Neural progenitor cell (in vitro differentiated cells): Measurements from ENCODE around the gene PRRC2B. TPM values are rescaled to one million over a fixed set of nuclear protein-coding genes. Genes with fewer than 3 reads are reported as not detected.
A peak's percentile ranks its signal among the peaks of the same experiment; 100 is the strongest.
"Not testable (repeated sequence)": the region's sequence is repeated elsewhere in the genome, so short reads cannot be mapped to it uniquely, and the experiment has no call there.

ENCODE experiments used
- DNase-seq: peaks from one replicate; pipeline ENCODE4 v3.0.0-alpha.2; 2016; ENCODE audit warnings: low spot score
- H2AFZ ChIP-seq: fragments of 200-600 bp; sonication (generic); replicated peaks from 2 replicates; pipeline ENCODE4 v1.6.1; 2016; ENCODE audit warnings: antibody characterized with exemption
- H3F3A ChIP-seq: fragments of 200-600 bp; sonication (generic); 2 replicates; pipeline ENCODE4 v1.6.1; 2016; ENCODE audit warnings: antibody characterized with exemption, low read depth
- H3K27ac ChIP-seq: fragments of 200-600 bp; sonication (generic); 2 replicates; pipeline ENCODE4 v1.5.1; 2016; ENCODE audit warnings: mild to moderate bottlenecking
- H3K27me3 ChIP-seq: fragments of 200-600 bp; sonication (generic); 2 replicates; pipeline ENCODE4 v1.6.1; 2016; ENCODE audit warnings: mild to moderate bottlenecking, moderate library complexity
- H3K36me3 ChIP-seq: fragments of 200-600 bp; sonication (generic); 2 replicates; pipeline ENCODE4 v1.5.1; 2016
- H3K4me1 ChIP-seq: fragments of 200-600 bp; sonication (generic); 2 replicates; pipeline ENCODE4 v1.6.1; 2016; ENCODE audit warnings: mixed run types
- H3K4me2 ChIP-seq: fragments of 200-600 bp; sonication (generic); 2 replicates; pipeline ENCODE4 v1.6.1; 2016
- H3K4me3 ChIP-seq: fragments of 200-600 bp; sonication (generic); 2 replicates; pipeline ENCODE4 v1.5.1; 2016
- H3K79me2 ChIP-seq: fragments of 200-600 bp; sonication (generic); 2 replicates; pipeline ENCODE4 v1.6.1; 2016; ENCODE audit warnings: low read depth
- H3K9ac ChIP-seq: fragments of 200-600 bp; sonication (generic); 2 replicates; pipeline ENCODE4 v1.6.1; 2016
- H3K9me3 ChIP-seq: fragments of 200-600 bp; sonication (generic); 2 replicates; pipeline ENCODE4 v1.5.1; 2016; ENCODE audit warnings: low read depth
- H4K20me1 ChIP-seq: fragments of 200-600 bp; sonication (generic); 2 replicates; pipeline ENCODE4 v1.6.1; 2016; ENCODE audit warnings: low read depth
- H3K27ac Mint-ChIP-seq: 3 replicates; pipeline ENCODE4 v1.8.0; 2021; ENCODE audit warnings: mixed read lengths
- H3K27me3 Mint-ChIP-seq: 2 replicates; pipeline ENCODE4 v1.8.0; 2022; ENCODE audit warnings: low read depth, mild to moderate bottlenecking, inconsistent platforms, moderate library complexity, mixed read lengths; ENCODE audit not compliant: insufficient read depth
- H3K36me3 Mint-ChIP-seq: 3 replicates; pipeline ENCODE4 v1.8.0; 2021; ENCODE audit warnings: mixed read lengths
- H3K4me1 Mint-ChIP-seq: 3 replicates; pipeline ENCODE4 v1.8.0; 2021; ENCODE audit warnings: mixed read lengths
- H3K4me3 Mint-ChIP-seq: 3 replicates; pipeline ENCODE4 v1.8.0; 2021; ENCODE audit warnings: mild to moderate bottlenecking, moderate library complexity, mixed read lengths
- H3K9me3 Mint-ChIP-seq: 3 replicates; pipeline ENCODE4 v1.8.0; 2020; ENCODE audit warnings: mixed read lengths
- EZH2 ChIP-seq: fragments of 200-600 bp; sonication (generic); IDR thresholded peaks from 2 replicates; pipeline ENCODE4 v1.6.1; 2017; ENCODE audit warnings: antibody characterized with exemption, mild to moderate bottlenecking, moderate library complexity
- EZH2phosphoT487 ChIP-seq: fragments of 200-600 bp; sonication (generic); IDR thresholded peaks from 2 replicates; pipeline ENCODE4 v1.6.1; 2017; ENCODE audit warnings: antibody characterized with exemption
- total RNA-seq: library from RNA; depleted of rRNA; stranded (reverse); fragments of >200 nt; gene quantifications from 2 replicates; pipeline ENCODE4 v1.2.3, GENCODE V29; 2015; ENCODE audit warnings: low replicate concordance
- TF ChIP-seq, protein P1 (sequence below): fragments of 200-600 bp; sonication (generic); IDR thresholded peaks from 2 replicates; pipeline ENCODE4 v1.5.1; 2017; ENCODE audit warnings: antibody characterized with exemption, mild to moderate bottlenecking

PRRC2B gene
- total RNA-seq: 139 and 148 TPM in 2 replicates

DNA sequence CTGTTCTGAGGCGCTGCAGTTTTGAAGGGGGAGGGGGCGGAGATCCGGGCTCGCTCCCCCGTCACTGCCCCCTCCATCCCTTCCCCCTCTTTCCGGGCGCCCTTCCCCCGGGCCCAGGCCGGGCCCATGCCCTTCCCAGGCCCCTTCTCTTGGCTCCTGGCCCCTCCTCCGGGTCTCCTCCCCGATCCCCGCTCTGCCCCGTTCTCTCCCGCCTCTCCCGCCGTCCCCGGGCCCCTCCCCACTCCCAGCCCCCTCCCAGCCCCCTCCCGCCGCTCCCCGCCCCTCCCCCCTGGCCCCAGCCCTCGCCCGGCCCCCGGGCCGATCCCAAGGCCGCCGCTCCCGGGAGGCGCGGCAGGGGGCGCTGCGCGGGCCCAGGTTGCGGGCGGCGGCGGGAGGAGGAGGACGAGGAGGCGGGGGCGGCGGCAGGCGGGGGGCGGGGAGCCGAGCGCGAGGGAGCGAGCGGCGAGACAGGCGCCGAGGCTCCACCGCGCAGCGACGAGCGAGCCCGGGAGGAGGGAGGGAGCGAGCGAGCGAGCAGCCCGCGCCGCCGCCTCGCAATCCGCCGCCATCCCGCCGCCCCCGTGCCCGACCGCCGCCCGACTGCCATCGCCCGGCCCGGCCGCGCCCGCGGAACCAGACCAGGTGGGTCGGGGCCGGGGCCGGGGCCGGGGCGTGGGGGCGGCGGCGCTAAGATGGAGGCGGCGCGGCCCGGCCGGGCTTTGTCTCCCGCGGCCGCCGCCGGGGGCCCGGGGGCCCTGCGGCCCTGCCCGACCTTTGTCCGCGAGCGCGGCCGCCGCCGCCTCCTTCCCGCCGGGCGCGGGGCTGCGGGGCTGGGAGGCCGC lies at the start of gene PRRC2B:
Gene PRRC2B, plus strand, starts transcription at position 465 of the 842 bp plus-strand sequence. CDS start 36,059 bp downstream, outside the sequence.
- H3K79me2 ChIP-seq: peaks cover 57% of the 10 kb centered on the region
- H3K27me3 ChIP-seq: no peaks in the 10 kb centered on the region
- H3K27me3 Mint-ChIP-seq: peaks cover 6% of the 10 kb centered on the region
- peak within 1 kb of the TSS; percentile 94 for H3K27ac ChIP-seq
- peaks cover 50% of the 10 kb centered on the region for H3K4me1 Mint-ChIP-seq
- TF ChIP-seq EZH2phosphoT487 (no peak), EZH2 (no peak)
- TF ChIP-seq, protein P1, sequence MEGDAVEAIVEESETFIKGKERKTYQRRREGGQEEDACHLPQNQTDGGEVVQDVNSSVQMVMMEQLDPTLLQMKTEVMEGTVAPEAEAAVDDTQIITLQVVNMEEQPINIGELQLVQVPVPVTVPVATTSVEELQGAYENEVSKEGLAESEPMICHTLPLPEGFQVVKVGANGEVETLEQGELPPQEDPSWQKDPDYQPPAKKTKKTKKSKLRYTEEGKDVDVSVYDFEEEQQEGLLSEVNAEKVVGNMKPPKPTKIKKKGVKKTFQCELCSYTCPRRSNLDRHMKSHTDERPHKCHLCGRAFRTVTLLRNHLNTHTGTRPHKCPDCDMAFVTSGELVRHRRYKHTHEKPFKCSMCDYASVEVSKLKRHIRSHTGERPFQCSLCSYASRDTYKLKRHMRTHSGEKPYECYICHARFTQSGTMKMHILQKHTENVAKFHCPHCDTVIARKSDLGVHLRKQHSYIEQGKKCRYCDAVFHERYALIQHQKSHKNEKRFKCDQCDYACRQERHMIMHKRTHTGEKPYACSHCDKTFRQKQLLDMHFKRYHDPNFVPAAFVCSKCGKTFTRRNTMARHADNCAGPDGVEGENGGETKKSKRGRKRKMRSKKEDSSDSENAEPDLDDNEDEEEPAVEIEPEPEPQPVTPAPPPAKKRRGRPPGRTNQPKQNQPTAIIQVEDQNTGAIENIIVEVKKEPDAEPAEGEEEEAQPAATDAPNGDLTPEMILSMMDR: peak; percentile 63
- H3K9ac ChIP-seq: peak within 1 kb of the TSS; percentile 97
- peaks cover 3% of the 10 kb centered on the region for H3K36me3 Mint-ChIP-seq
- peaks cover 42% of the 10 kb centered on the region for H4K20me1 ChIP-seq
- peaks cover 51% of the 10 kb centered on the region for H3K4me1 ChIP-seq
- peaks cover 49% of the 10 kb centered on the region for H3F3A ChIP-seq
- peak within 1 kb of the TSS; percentile 100 for H3K4me3 ChIP-seq
- no peaks in the 10 kb centered on the region for H3K9me3 ChIP-seq
- H3K4me2 ChIP-seq: peak within 1 kb of the TSS; percentile 98
- no peak within 1 kb of the TSS for H2AFZ ChIP-seq
- peak; percentile 97 for DNase-seq
- H3K27ac Mint-ChIP-seq: peak within 1 kb of the TSS; percentile 96
- no peaks in the 10 kb centered on the region for H3K9me3 Mint-ChIP-seq
- no peaks in the 10 kb centered on the region for H3K36me3 ChIP-seq
- peak within 1 kb of the TSS; percentile 95 for H3K4me3 Mint-ChIP-seq

DNA sequence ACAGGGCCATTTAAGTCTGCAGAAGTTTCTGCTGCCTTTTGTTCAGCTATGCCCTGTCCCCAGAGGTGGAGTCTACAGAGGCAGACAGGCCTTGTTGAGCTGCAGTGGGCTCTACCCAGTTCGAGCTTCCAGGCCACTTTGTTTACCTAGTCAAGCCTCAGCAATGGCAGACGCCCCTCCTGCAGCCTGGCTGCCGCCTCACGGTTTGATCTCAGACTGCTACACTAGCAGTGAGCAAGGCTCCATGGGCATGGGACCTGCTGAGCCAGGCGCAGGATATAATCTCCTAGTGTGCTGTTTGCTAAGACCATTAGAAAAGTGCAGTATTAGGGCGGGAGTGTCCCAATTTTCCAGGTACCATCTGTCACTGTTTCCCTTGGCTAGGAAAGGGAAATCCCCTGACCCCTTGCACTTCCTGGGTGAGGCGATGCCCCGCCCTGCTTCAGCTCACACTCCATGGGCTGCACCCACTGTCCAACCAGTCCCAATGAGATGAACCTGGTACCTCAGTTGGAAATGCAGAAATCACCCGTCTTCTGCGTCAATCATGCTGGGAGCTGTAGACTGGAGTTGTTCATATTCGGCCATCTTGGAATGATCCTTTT lies 48.9 kb upstream of the PRRC2B start:
- H3K79me2 ChIP-seq, H3K4me3 ChIP-seq, H3K4me1 ChIP-seq, H3K27ac ChIP-seq, H3K4me1 Mint-ChIP-seq, H4K20me1 ChIP-seq, H3F3A ChIP-seq, H3K27me3 ChIP-seq, H2AFZ ChIP-seq, H3K4me2 ChIP-seq, H3K9ac ChIP-seq, H3K27ac Mint-ChIP-seq, H3K4me3 Mint-ChIP-seq, DNase-seq, H3K36me3 ChIP-seq, H3K36me3 Mint-ChIP-seq, H3K9me3 ChIP-seq, H3K9me3 Mint-ChIP-seq: not testable (repeated sequence)
- peaks cover 10% of the 10 kb centered on the region for H3K27me3 Mint-ChIP-seq

DNA sequence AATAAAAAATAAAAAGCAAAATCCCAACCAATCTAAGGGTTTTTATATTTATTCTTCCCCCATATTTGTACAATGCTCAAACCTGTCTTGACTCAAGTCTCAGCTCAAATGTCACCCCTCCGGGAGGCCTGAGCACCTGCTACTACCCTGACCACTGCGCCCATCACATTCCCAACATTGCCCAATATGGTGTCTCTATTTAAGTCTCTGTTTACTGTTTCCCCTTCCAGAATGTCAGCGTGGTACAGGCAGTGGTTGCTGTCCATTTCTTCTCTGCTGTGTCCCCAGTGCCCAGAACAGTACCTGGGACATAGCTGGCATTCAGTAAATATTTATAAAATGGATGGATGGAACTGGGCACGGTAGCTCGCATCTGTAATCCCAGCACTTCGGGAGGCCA lies 47.3 kb upstream of the PRRC2B start:
- Mint-ChIP-seq H3K27ac (no peak overlapping the region), H3K4me1 (peaks cover 9% of the 10 kb centered on the region), H3K36me3 (no peaks in the 10 kb centered on the region), H3K27me3 (peaks cover 8% of the 10 kb centered on the region), H3K4me3 (peak overlapping the region; percentile 6), H3K9me3 (peaks cover 3% of the 10 kb centered on the region)
- no peak overlapping the region for H3K9ac ChIP-seq
- H3K36me3 ChIP-seq: no peaks in the 10 kb centered on the region
- no peak overlapping the region for H3K4me2 ChIP-seq
- H3F3A ChIP-seq: peaks cover 5% of the 10 kb centered on the region
- H3K4me3 ChIP-seq: no peak overlapping the region
- H3K9me3 ChIP-seq: no peaks in the 10 kb centered on the region
- no peaks in the 10 kb centered on the region for H3K79me2 ChIP-seq
- no peak for DNase-seq
- no peak overlapping the region for H3K27ac ChIP-seq
- no peak overlapping the region for H2AFZ ChIP-seq
- no peaks in the 10 kb centered on the region for H3K27me3 ChIP-seq
- no peaks in the 10 kb centered on the region for H4K20me1 ChIP-seq
- peaks cover 4% of the 10 kb centered on the region for H3K4me1 ChIP-seq
- TF ChIP-seq, protein P1: no peak
- TF ChIP-seq EZH2 (no peak), EZH2phosphoT487 (no peak)
